SK-N-SH (cell line): ENCODE measurements around the gene ZNF655. TPM values are rescaled to one million over a fixed set of nuclear protein-coding genes. Genes with fewer than 3 reads are reported as not detected.

Source experiments
- CTCF ChIA-PET: fragments of 300-600, 350-600 bp; formaldehyde crosslinking; extraction: SDS; loops from one replicate; lab custom pipeline; 2021; lab: Yijun Ruan, JAX
- POLR2A ChIA-PET: fragments of 350-600 bp; sonication (Branson Sonifier 250); formaldehyde crosslinking; extraction: SDS; loops from one replicate; lab custom pipeline; 2020; ENCODE audit warnings: antibody characterized with exemption, inconsistent platforms; lab: Yijun Ruan, JAX
- DNase-seq: peaks from one replicate; pipeline ENCODE4 v3.0.0; 2012
- H2AFZ ChIP-seq: fragments of 200-600 bp; sonication (generic); 2 replicates; pipeline ENCODE4 v1.8.1; 2016; ENCODE audit warnings: antibody characterized with exemption, mild to moderate bottlenecking, low read depth
- H3F3A ChIP-seq: fragments of 200-600 bp; sonication (generic); replicated peaks from 2 replicates; pipeline ENCODE3; 2016; ENCODE audit warnings: antibody characterized with exemption, mild to moderate bottlenecking; ENCODE audit not compliant: insufficient read depth
- H3K27ac ChIP-seq, 2 experiments: fragments of 200-500 bp in 1 of 2; fragments of 200-600 bp in 1 of 2; sonication (Bioruptor generic) in 1 of 2; sonication (generic), shearing (Covaris generic) in 1 of 2; 2 replicates each; pipeline versions ENCODE4 v1.5.1 to v1.6.1; 2014 to 2016; ENCODE audit warnings: low read depth in 2 of 2, inconsistent platforms in 1 of 2, low read length in 1 of 2, mild to moderate bottlenecking in 1 of 2, mixed read lengths in 1 of 2
- H3K27me3 ChIP-seq: fragments of 200-600 bp; sonication (generic), shearing (Covaris generic); 2 replicates; pipeline ENCODE4 v1.6.1; 2016; ENCODE audit warnings: mixed run types; ENCODE audit not compliant: insufficient read depth
- H3K36me3 ChIP-seq, 2 experiments: fragments of 200-500 bp in 1 of 2; fragments of 200-600 bp in 1 of 2; sonication (Bioruptor generic) in 1 of 2; sonication (generic) in 1 of 2; replicated peaks in 1 of 2; 2 replicates each; pipeline versions ENCODE3 to v1.5.1; 2014 to 2016; ENCODE audit warnings: low read length in 1 of 2, mild to moderate bottlenecking in 1 of 2; ENCODE audit not compliant: insufficient read depth in 2 of 2, control insufficient read depth in 1 of 2
- H3K4me1 ChIP-seq, 2 experiments: fragments of 200-500 bp in 1 of 2; fragments of 200-600 bp in 1 of 2; sonication (Bioruptor generic) in 1 of 2; sonication (generic), shearing (Covaris generic) in 1 of 2; 2 replicates each; pipeline versions ENCODE4 v1.5.1 to v1.6.1; 2014 to 2016; ENCODE audit warnings: low read depth in 1 of 2, low read length in 1 of 2, mixed run types in 1 of 2; ENCODE audit not compliant: insufficient read depth in 2 of 2, control insufficient read depth in 1 of 2
- H3K4me2 ChIP-seq: fragments of 200-600 bp; sonication (generic), shearing (Covaris generic); 2 replicates; pipeline ENCODE4 v1.6.1; 2017; ENCODE audit warnings: mixed run types
- H3K4me3 ChIP-seq, 2 experiments: fragments of 200-500 bp in 1 of 2; fragments of 200-600 bp in 1 of 2; sonication (Bioruptor generic) in 1 of 2; sonication (generic), shearing (Covaris generic) in 1 of 2; 2 replicates each; pipeline versions ENCODE4 v1.5.1 to v1.8.1; 2014 to 2016; ENCODE audit warnings: low read depth in 2 of 2, inconsistent platforms in 1 of 2, low read length in 1 of 2, mild to moderate bottlenecking in 1 of 2, mixed read lengths in 1 of 2, moderate library complexity in 1 of 2
- H3K79me2 ChIP-seq: fragments of 200-600 bp; sonication (generic); 2 replicates; pipeline ENCODE4 v1.8.1; 2017; ENCODE audit warnings: mild to moderate bottlenecking; ENCODE audit not compliant: insufficient read depth
- H3K9ac ChIP-seq: fragments of 200-600 bp; sonication (generic); 2 replicates; pipeline ENCODE4 v1.6.1; 2017; ENCODE audit warnings: mixed run types
- H3K9me2 ChIP-seq: fragments of 200-600 bp; sonication (generic); 2 replicates; pipeline ENCODE4 v1.6.1; 2017; ENCODE audit warnings: mixed run types
- H3K9me3 ChIP-seq: fragments of 200-600 bp; sonication (generic); 2 replicates; pipeline ENCODE4 v1.6.1; 2017; ENCODE audit warnings: mixed run types, mild to moderate bottlenecking, moderate library complexity
- H4K20me1 ChIP-seq: fragments of 200-600 bp; sonication (generic); 2 replicates; pipeline ENCODE4 v1.6.1; 2017; ENCODE audit warnings: mild to moderate bottlenecking, mixed run types; ENCODE audit not compliant: insufficient read depth
- CTCF ChIP-seq: fragments of 200-600 bp; sonication (generic); IDR thresholded peaks from 2 replicates; pipeline ENCODE4 v1.6.1; 2017; ENCODE audit warnings: antibody characterized with exemption, mild to moderate bottlenecking, moderate library complexity
- EP300 ChIP-seq, 2 experiments: IDR thresholded peaks; 2 replicates each; pipeline versions ENCODE4 v1.4.0 to v1.6.1; 2012; ENCODE audit warnings: borderline replicate concordance in 1 of 2, low read depth in 1 of 2, low read length in 1 of 2
- EZH2phosphoT487 ChIP-seq: fragments of 200-600 bp; sonication (generic); IDR thresholded peaks from 2 replicates; pipeline ENCODE4 v1.6.1; 2017; ENCODE audit warnings: low read depth, mixed run types, mild to moderate bottlenecking, antibody characterized with exemption, moderate library complexity, borderline replicate concordance
- FOXM1 ChIP-seq: IDR thresholded peaks from 2 replicates; pipeline ENCODE4 v1.4.0; 2012; ENCODE audit warnings: low read depth, mild to moderate bottlenecking
- GABPA ChIP-seq: IDR thresholded peaks from 2 replicates; pipeline ENCODE4 v1.4.0; 2012; ENCODE audit warnings: low read depth, mild to moderate bottlenecking
- IRF3 ChIP-seq: fragments of 150-350 bp; IDR thresholded peaks from 2 replicates; pipeline ENCODE4 v1.6.1; 2016; ENCODE audit warnings: mild to moderate bottlenecking, low read depth, low read length
- PBX3 ChIP-seq: IDR thresholded peaks from 2 replicates; pipeline ENCODE4; 2012
- POLR2AphosphoS5 ChIP-seq: IDR thresholded peaks from 2 replicates; pipeline ENCODE4 v1.6.1; 2012; ENCODE audit warnings: low read depth, low read length
- RCOR1 ChIP-seq: fragments of 150-350 bp; IDR thresholded peaks from 2 replicates; pipeline ENCODE4 v1.6.1; 2017; ENCODE audit warnings: antibody characterized with exemption, low read length
- REST ChIP-seq: IDR thresholded peaks from 2 replicates; pipeline ENCODE4 v1.6.1; 2012; ENCODE audit warnings: mild to moderate bottlenecking, low read depth, low read length, moderate library complexity
- RFX5 ChIP-seq: IDR thresholded peaks from 2 replicates; pipeline ENCODE4 v1.6.1; 2012; ENCODE audit warnings: mild to moderate bottlenecking, improper control_type of control experiment, low read length
- SIN3A ChIP-seq: IDR thresholded peaks from 2 replicates; pipeline ENCODE4 v1.6.1; 2012; ENCODE audit warnings: low read depth, mild to moderate bottlenecking, low read length, moderate library complexity, borderline replicate concordance
- SMC3 ChIP-seq: IDR thresholded peaks from 2 replicates; pipeline ENCODE4 v1.6.1; 2012; ENCODE audit warnings: low read depth, low read length, improper control_type of control experiment
- USF2 ChIP-seq: fragments of 150-350 bp; IDR thresholded peaks from 2 replicates; pipeline ENCODE4 v1.6.1; 2017; ENCODE audit warnings: antibody characterized with exemption, low read length, low read depth, borderline replicate concordance
- YY1 ChIP-seq: IDR thresholded peaks from 2 replicates; pipeline ENCODE4 v1.4.0; 2012; ENCODE audit warnings: low read depth, mild to moderate bottlenecking
- ZBTB33 ChIP-seq: IDR thresholded peaks from 2 replicates; pipeline ENCODE4 v1.4.0; 2012; ENCODE audit warnings: low read depth, borderline replicate concordance
- WGBS: methylation state at CpG from one replicate; pipeline ENCODE4 v1.1.6; 2017; ENCODE audit warnings: low lambda C conversion rate; 5-methylcytosine and 5-hydroxymethylcytosine counted together
- polyA plus RNA-seq, 3 experiments: library from polyadenylated mRNA; depleted of rRNA; stranded (reverse); fragments of >200 nt; gene quantifications; 2 replicates each; pipeline ENCODE4 v1.2.3, GENCODE V29; 2012

ZNF655 gene
- polyA plus RNA-seq, 1 of the 3 experiments (the other 2 are of a cell fraction): 113 TPM

GRCh38 chr7:99539213-99539811 is 19.1 kb upstream of the ZNF655 start:
- H3K9me3 ChIP-seq: no peaks in the 10 kb centered on the region; the same call in 1 of the 2 replicates
- H2AFZ ChIP-seq: no peak overlapping the region
- H3K9ac ChIP-seq: no peak overlapping the region
- no peaks in the 10 kb centered on the region for H3K27me3 ChIP-seq
- peaks cover 0 to 15% of the 10 kb centered on the region in 2 experiments for H3K36me3 ChIP-seq
- no peak overlapping the region for H3K4me2 ChIP-seq
- no peak for DNase-seq
- H3K79me2 ChIP-seq: no peaks in the 10 kb centered on the region
- H4K20me1 ChIP-seq: no peaks in the 10 kb centered on the region
- no peak overlapping the region for H3K4me3 ChIP-seq
- peaks cover 8% of the 10 kb centered on the region for H3F3A ChIP-seq
- H3K9me2 ChIP-seq: no peaks in the 10 kb centered on the region
- WGBS: 73% methylated on average over 7 of the region's 7 CpGs
- TF ChIP-seq SMC3 (no peak), RCOR1 (no peak), IRF3 (no peak), YY1 (no peak), GABPA (no peak), SIN3A (no peak), ZBTB33 (no peak)
- TF ChIP-seq, all 33 proteins: peak for 0
- H3K4me1 ChIP-seq: no peaks in the 10 kb centered on the region
- ChIA-PET POLR2A (no interaction called here), CTCF (no interaction called here)
- H3K27ac ChIP-seq: no peak overlapping the region

GRCh38 chr7:99540542-99540941 is 17.9 kb upstream of the ZNF655 start:
- no peaks in the 10 kb centered on the region; the same call in 1 of the 2 replicates for H3K9me3 ChIP-seq
- no peak overlapping the region for H3K4me2 ChIP-seq
- H3K27ac ChIP-seq: no peak overlapping the region
- no peak overlapping the region for H3K9ac ChIP-seq
- ChIA-PET POLR2A (no interaction called here), CTCF (no interaction called here)
- H3K27me3 ChIP-seq: no peaks in the 10 kb centered on the region
- no peaks in the 10 kb centered on the region for H4K20me1 ChIP-seq
- peaks cover 8% of the 10 kb centered on the region for H3F3A ChIP-seq
- no peak overlapping the region for H3K4me3 ChIP-seq
- WGBS: 81% methylated on average over 5 of the region's 5 CpGs
- H3K9me2 ChIP-seq: no peaks in the 10 kb centered on the region
- H3K4me1 ChIP-seq: no peaks in the 10 kb centered on the region
- H3K79me2 ChIP-seq: no peaks in the 10 kb centered on the region
- peaks cover 0 to 23% of the 10 kb centered on the region in 2 experiments for H3K36me3 ChIP-seq
- no peak overlapping the region for H2AFZ ChIP-seq
- DNase-seq: no peak
- TF ChIP-seq FOXM1 (no peak), REST (no peak), EP300 (IDR thresholded peaks at IDR 0.05; ENCODE audit: borderline replicate concordance in 1 of 2, low read depth in 1 of 2, low read length in 1 of 2) (no peak), SIN3A (no peak), USF2 (no peak), CTCF (no peak), YY1 (no peak), RFX5 (no peak), PBX3 (no peak), POLR2AphosphoS5 (no peak), EZH2phosphoT487 (no peak)
